HEK293 (cell line): ENCODE data around the gene TRIM22.

Source experiments
- CTCF ChIA-PET: fragments of 350-600 bp; formaldehyde crosslinking; extraction: SDS; loops from one replicate; lab custom pipeline; 2021; ENCODE audit warnings: antibody characterized with exemption; lab: Yijun Ruan, JAX
- POLR2A ChIA-PET: fragments of 300-600 bp; formaldehyde crosslinking; extraction: SDS; loops from one replicate; lab custom pipeline; 2020; ENCODE audit warnings: antibody characterized with exemption, inconsistent platforms; lab: Yijun Ruan, JAX
- H3K27ac ChIP-seq: fragments of 200-500 bp; sonication (Bioruptor generic); 2 replicates; pipeline ENCODE4 v1.5.1; 2014; ENCODE audit warnings: low read depth, low read length, control low read depth, inconsistent platforms; ENCODE audit errors: extremely low read depth
- H3K36me3 ChIP-seq, 2 experiments: fragments of 200-500 bp in 1 of 2; sonication (Bioruptor generic) in 1 of 2; 1 replicate in 1 of 2; 2 replicates in 1 of 2; pipeline ENCODE4 v1.5.1; 2014 to 2017; ENCODE audit warnings: inconsistent platforms in 2 of 2, low read length in 2 of 2; ENCODE audit not compliant: control insufficient read depth in 2 of 2, insufficient read depth in 1 of 2
- H3K4me1 ChIP-seq: fragments of 200-500 bp; sonication (Bioruptor generic); 2 replicates; pipeline ENCODE4 v1.5.1; 2014; ENCODE audit warnings: mild to moderate bottlenecking, low read length, inconsistent platforms; ENCODE audit not compliant: control insufficient read depth, insufficient read depth
- H3K4me3 ChIP-seq: 2 replicates; pipeline ENCODE4 v1.5.1; 2011; ENCODE audit warnings: low read depth, mild to moderate bottlenecking, control low read depth, low read length, moderate library complexity
- H3K9me3 ChIP-seq: fragments of 200-500 bp; sonication (Bioruptor generic); 2 replicates; pipeline ENCODE4 v1.5.1; 2014; ENCODE audit warnings: low read depth, low read length, inconsistent platforms; ENCODE audit not compliant: control insufficient read depth, insufficient read depth
- BCL11B ChIP-seq: fragments of 450-650 bp; formaldehyde crosslinking; IDR thresholded peaks from 2 replicates; pipeline ENCODE4 v1.5.1; 2016; ENCODE audit warnings: low read depth, missing biosample characterization, missing genetic modification characterization
- BCL6B ChIP-seq: fragments of 450-650 bp; formaldehyde crosslinking; IDR thresholded peaks from 2 replicates; pipeline ENCODE4 v1.5.1; 2017; ENCODE audit warnings: missing biosample characterization, missing genetic modification characterization
- GLIS2 ChIP-seq: fragments of 450-650 bp; formaldehyde crosslinking; IDR thresholded peaks from 2 replicates; pipeline ENCODE4 v1.5.1; 2016; ENCODE audit warnings: missing biosample characterization, missing genetic modification characterization
- KLF9 ChIP-seq: fragments of 450-650 bp; formaldehyde crosslinking; IDR thresholded peaks from 2 replicates; pipeline ENCODE4 v1.5.1; 2016; ENCODE audit warnings: missing biosample characterization, missing genetic modification characterization, low read depth
- MZF1 ChIP-seq: fragments of 450-650 bp; formaldehyde crosslinking; IDR thresholded peaks from 2 replicates; pipeline ENCODE4 v1.5.1; 2017; ENCODE audit warnings: missing biosample characterization, missing genetic modification characterization, borderline replicate concordance
- TRIM28 ChIP-seq: IDR thresholded peaks from 2 replicates; pipeline ENCODE4 v1.6.1; 2011; ENCODE audit warnings: low read length, control low read depth, borderline replicate concordance
- WT1 ChIP-seq: fragments of 450-650 bp; formaldehyde crosslinking; IDR thresholded peaks from 2 replicates; pipeline ENCODE4 v1.5.1; 2016; ENCODE audit warnings: missing biosample characterization, missing genetic modification characterization
- ZNF610 ChIP-seq: fragments of 450-650 bp; formaldehyde crosslinking; IDR thresholded peaks from 2 replicates; pipeline ENCODE4 v1.5.1; 2016; ENCODE audit warnings: missing biosample characterization, missing genetic modification characterization, borderline replicate concordance
- ZNF747 ChIP-seq: fragments of 450-650 bp; formaldehyde crosslinking; IDR thresholded peaks from 2 replicates; pipeline ENCODE4 v1.5.1; 2016; ENCODE audit warnings: missing biosample characterization, missing genetic modification characterization
- TF ChIP-seq, protein P1 (sequence below): fragments of 450-650 bp; IDR thresholded peaks from 2 replicates; pipeline ENCODE4 v1.5.1; 2018; ENCODE audit warnings: missing biosample characterization, mild to moderate bottlenecking, missing genetic modification characterization
- TF ChIP-seq, protein P2 (sequence below): fragments of 450-650 bp; formaldehyde crosslinking; IDR thresholded peaks from 2 replicates; pipeline ENCODE4 v1.5.1; 2016; ENCODE audit warnings: missing biosample characterization, missing genetic modification characterization, borderline replicate concordance

The TRIM22 gene

GRCh38 chr11:5701055-5701577, 11.5 kb downstream of the TRIM22 start (continued):
- TF ChIP-seq, protein P1, sequence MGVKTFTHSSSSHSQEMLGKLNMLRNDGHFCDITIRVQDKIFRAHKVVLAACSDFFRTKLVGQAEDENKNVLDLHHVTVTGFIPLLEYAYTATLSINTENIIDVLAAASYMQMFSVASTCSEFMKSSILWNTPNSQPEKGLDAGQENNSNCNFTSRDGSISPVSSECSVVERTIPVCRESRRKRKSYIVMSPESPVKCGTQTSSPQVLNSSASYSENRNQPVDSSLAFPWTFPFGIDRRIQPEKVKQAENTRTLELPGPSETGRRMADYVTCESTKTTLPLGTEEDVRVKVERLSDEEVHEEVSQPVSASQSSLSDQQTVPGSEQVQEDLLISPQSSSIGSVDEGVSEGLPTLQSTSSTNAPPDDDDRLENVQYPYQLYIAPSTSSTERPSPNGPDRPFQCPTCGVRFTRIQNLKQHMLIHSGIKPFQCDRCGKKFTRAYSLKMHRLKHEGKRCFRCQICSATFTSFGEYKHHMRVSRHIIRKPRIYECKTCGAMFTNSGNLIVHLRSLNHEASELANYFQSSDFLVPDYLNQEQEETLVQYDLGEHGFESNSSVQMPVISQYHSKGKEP (tag by site-specific recombination) = no peak
- TF ChIP-seq GLIS2 (tag by site-specific recombination) (no peak), MZF1 (tag by site-specific recombination) (no peak)

DNA sequence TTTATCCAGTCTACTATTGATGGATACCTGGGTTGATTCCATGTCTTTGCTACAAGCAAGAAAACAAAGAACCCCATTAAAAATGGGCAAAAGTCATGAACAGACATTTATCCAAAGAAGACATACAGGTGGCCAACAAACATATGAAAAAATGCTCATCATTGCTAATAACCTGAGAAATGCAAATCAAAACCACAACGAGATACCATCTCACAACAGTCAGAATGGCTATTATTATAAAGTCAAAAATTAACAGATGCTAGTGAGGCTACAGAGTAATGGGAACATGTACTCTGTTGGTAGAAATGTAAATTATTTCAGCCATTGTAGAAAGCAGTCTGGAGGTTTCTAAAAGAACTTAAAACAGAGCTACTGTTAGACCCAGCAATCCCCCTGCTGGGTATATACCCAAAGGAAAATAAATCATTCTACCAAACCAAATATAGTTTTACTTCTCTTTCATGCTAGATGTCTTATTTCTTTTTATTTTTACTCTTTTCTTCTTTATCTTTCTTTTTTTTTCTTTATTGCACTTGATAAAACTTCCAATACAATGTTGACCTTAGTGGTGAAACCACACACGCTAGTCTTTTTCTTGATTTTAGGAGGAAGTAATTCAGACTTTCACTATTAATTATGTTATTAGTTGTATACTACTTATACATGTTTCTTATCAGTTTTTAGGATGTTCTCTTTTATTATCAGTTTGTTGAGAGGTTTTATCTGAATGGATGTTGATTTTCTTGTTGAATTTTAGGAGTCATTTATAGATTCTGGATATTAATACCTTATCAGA, 14.3 kb downstream of the TRIM22 start:
- Histone ChIP-seq H3K4me3 (no peak overlapping the region), H3K36me3 (no peaks in the 10 kb centered on the region), H3K27ac (no peak overlapping the region), H3K9me3 (no peaks in the 10 kb centered on the region), H3K4me1 (no peaks in the 10 kb centered on the region)
- POLR2A ChIA-PET = no interaction called here
- TF ChIP-seq TRIM28 (no peak), WT1 (tag by site-specific recombination) (no peak), BCL6B (no peak), BCL11B (no peak), KLF9 (tag by site-specific recombination) (no peak), ZNF610 (tag by site-specific recombination) (no peak), ZNF747 (no peak)
- TF ChIP-seq, protein P1 (tag by site-specific recombination) = no peak
- TF ChIP-seq, protein P2, sequence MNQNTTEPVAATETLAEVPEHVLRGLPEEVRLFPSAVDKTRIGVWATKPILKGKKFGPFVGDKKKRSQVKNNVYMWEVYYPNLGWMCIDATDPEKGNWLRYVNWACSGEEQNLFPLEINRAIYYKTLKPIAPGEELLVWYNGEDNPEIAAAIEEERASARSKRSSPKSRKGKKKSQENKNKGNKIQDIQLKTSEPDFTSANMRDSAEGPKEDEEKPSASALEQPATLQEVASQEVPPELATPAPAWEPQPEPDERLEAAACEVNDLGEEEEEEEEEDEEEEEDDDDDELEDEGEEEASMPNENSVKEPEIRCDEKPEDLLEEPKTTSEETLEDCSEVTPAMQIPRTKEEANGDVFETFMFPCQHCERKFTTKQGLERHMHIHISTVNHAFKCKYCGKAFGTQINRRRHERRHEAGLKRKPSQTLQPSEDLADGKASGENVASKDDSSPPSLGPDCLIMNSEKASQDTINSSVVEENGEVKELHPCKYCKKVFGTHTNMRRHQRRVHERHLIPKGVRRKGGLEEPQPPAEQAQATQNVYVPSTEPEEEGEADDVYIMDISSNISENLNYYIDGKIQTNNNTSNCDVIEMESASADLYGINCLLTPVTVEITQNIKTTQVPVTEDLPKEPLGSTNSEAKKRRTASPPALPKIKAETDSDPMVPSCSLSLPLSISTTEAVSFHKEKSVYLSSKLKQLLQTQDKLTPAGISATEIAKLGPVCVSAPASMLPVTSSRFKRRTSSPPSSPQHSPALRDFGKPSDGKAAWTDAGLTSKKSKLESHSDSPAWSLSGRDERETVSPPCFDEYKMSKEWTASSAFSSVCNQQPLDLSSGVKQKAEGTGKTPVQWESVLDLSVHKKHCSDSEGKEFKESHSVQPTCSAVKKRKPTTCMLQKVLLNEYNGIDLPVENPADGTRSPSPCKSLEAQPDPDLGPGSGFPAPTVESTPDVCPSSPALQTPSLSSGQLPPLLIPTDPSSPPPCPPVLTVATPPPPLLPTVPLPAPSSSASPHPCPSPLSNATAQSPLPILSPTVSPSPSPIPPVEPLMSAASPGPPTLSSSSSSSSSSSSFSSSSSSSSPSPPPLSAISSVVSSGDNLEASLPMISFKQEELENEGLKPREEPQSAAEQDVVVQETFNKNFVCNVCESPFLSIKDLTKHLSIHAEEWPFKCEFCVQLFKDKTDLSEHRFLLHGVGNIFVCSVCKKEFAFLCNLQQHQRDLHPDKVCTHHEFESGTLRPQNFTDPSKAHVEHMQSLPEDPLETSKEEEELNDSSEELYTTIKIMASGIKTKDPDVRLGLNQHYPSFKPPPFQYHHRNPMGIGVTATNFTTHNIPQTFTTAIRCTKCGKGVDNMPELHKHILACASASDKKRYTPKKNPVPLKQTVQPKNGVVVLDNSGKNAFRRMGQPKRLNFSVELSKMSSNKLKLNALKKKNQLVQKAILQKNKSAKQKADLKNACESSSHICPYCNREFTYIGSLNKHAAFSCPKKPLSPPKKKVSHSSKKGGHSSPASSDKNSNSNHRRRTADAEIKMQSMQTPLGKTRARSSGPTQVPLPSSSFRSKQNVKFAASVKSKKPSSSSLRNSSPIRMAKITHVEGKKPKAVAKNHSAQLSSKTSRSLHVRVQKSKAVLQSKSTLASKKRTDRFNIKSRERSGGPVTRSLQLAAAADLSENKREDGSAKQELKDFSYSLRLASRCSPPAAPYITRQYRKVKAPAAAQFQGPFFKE (tag by site-specific recombination) = no peak
- CTCF ChIA-PET = interaction anchor here (0.5 to 0.6 kb wide), 2 partner anchors 14 to 626 kb away, joined by 3 read pairs; no protein-coding TSS in a partner anchor
